HepG2 (cell line): ENCODE measurements around the gene CDK2. TPM values are rescaled to one million over a fixed set of nuclear protein-coding genes. Genes with fewer than 3 reads are reported as not detected.

Experiments
- ATM ChIP-seq: fragments of 450-650 bp; IDR thresholded peaks from 2 replicates; pipeline ENCODE4 v1.7.1; 2017; ENCODE audit warnings: mild to moderate bottlenecking, borderline replicate concordance
- CENPX ChIP-seq: sonication (generic); formaldehyde crosslinking; IDR thresholded peaks from 2 replicates; pipeline ENCODE4 v1.9.0; 2021; ENCODE audit warnings: mild to moderate bottlenecking, missing genetic modification reagents, moderate library complexity
- FOSL2 ChIP-seq: sonication (generic); formaldehyde crosslinking; IDR thresholded peaks from 2 replicates; pipeline ENCODE4 v1.4.0; 2020; ENCODE audit warnings: missing genetic modification reagents
- GABPA ChIP-seq, 2 experiments: IDR thresholded peaks; 2 replicates each; pipeline ENCODE4 v1.6.1; 2011 to 2016; ENCODE audit warnings: low read depth in 2 of 2, low read length in 1 of 2, missing biosample characterization in 1 of 2, missing genetic modification characterization in 1 of 2
- HNRNPL ChIP-seq: fragments of 200-400 bp; formaldehyde crosslinking; IDR thresholded peaks from 2 replicates; pipeline ENCODE4 v1.6.1; 2017; ENCODE audit warnings: mild to moderate bottlenecking, low read depth, low read length
- HOXA7 ChIP-seq: sonication (generic); formaldehyde crosslinking; IDR thresholded peaks from 2 replicates; pipeline ENCODE4 v1.8.1; 2022; ENCODE audit warnings: mild to moderate bottlenecking, missing genetic modification reagents, moderate library complexity
- KDM1A ChIP-seq: IDR thresholded peaks from 2 replicates; pipeline ENCODE4 v1.6.1; 2016; ENCODE audit warnings: missing compliant biosample characterization
- NR2F6 ChIP-seq, 2 experiments: IDR thresholded peaks; 2 replicates each; pipeline ENCODE4 v1.6.1; 2016; ENCODE audit warnings: antibody characterized with exemption in 1 of 2, mild to moderate bottlenecking in 1 of 2
- NRL ChIP-seq: sonication (generic); formaldehyde crosslinking; IDR thresholded peaks from 2 replicates; pipeline ENCODE4 v1.5.0; 2020; ENCODE audit warnings: missing genetic modification reagents, mild to moderate bottlenecking, moderate library complexity, borderline replicate concordance
- RBM22 ChIP-seq: fragments of 200-400 bp; formaldehyde crosslinking; optimal IDR thresholded peaks from 2 replicates; pipeline ENCODE3; 2017; ENCODE audit warnings: mild to moderate bottlenecking, low read length, moderate library complexity
- STAG1 ChIP-seq: sonication (generic); formaldehyde crosslinking; IDR thresholded peaks from 2 replicates; pipeline ENCODE4 v1.4.0; 2020; ENCODE audit warnings: missing genetic modification reagents
- TBX2 ChIP-seq: sonication (generic); formaldehyde crosslinking; IDR thresholded peaks from 2 replicates; pipeline ENCODE4 v1.5.0; 2020; ENCODE audit warnings: missing genetic modification reagents, mild to moderate bottlenecking, borderline replicate concordance
- ZFYVE20 ChIP-seq: sonication (generic); formaldehyde crosslinking; IDR thresholded peaks from 2 replicates; pipeline ENCODE4 v1.8.0; 2023; ENCODE audit warnings: low read depth, mild to moderate bottlenecking, moderate library complexity, missing genetic modification reagents, borderline replicate concordance
- ZNF121 ChIP-seq: sonication (generic); formaldehyde crosslinking; IDR thresholded peaks from 2 replicates; pipeline ENCODE4 v1.5.0; 2020; ENCODE audit warnings: mild to moderate bottlenecking, missing genetic modification reagents
- ZNF205 ChIP-seq: IDR thresholded peaks from 2 replicates; pipeline ENCODE4 v1.6.1; 2018; ENCODE audit warnings: missing biosample characterization, missing genetic modification reagents
- ZNF264 ChIP-seq: sonication (generic); formaldehyde crosslinking; IDR thresholded peaks from 2 replicates; pipeline ENCODE4 v1.4.0; 2020; ENCODE audit warnings: missing genetic modification reagents
- ZNF556 ChIP-seq: sonication (generic); formaldehyde crosslinking; IDR thresholded peaks from 2 replicates; pipeline ENCODE4 v1.4.0; 2020; ENCODE audit warnings: mild to moderate bottlenecking, missing genetic modification reagents, borderline replicate concordance
- ZNF572 ChIP-seq: sonication (generic); formaldehyde crosslinking; IDR thresholded peaks from 2 replicates; pipeline ENCODE4 v1.5.1; 2020; ENCODE audit warnings: mild to moderate bottlenecking, missing genetic modification reagents
- ZSCAN12 ChIP-seq: sonication (generic); formaldehyde crosslinking; IDR thresholded peaks from 2 replicates; pipeline ENCODE4 v1.9.0; 2021; ENCODE audit warnings: mild to moderate bottlenecking, missing genetic modification reagents
- polyA plus RNA-seq, 8 experiments: library from polyadenylated mRNA; depleted of rRNA in 3 of 8; stranded (reverse) in 7 of 8; unstranded in 1 of 8; fragments of >200 nt; fragmentation: Illumina TruSeq in 4 of 8; extraction: Trizol in 4 of 8; gene quantifications; 2 replicates each; pipeline versions ENCODE4 v1.2.1 to v1.2.3, GENCODE V29; 2011 to 2016; ENCODE audit warnings: low read depth in 4 of 8, missing spikeins in 1 of 8, mixed read lengths in 1 of 8; ENCODE audit not compliant: insufficient read depth in 1 of 8
- total RNA-seq, 5 experiments: library from RNA; depleted of rRNA; stranded (reverse); fragments of >200 nt; fragmentation: Illumina TruSeq; extraction: Trizol; gene quantifications; 2 replicates each; pipeline ENCODE4 v1.2.3, GENCODE V29; 2016; ENCODE audit warnings: low read depth in 1 of 5
- TF ChIP-seq, protein P1 (sequence below): sonication (generic); formaldehyde crosslinking; IDR thresholded peaks from 2 replicates; pipeline ENCODE4 v1.4.0; 2020; ENCODE audit warnings: missing genetic modification reagents, mild to moderate bottlenecking, borderline replicate concordance
- TF ChIP-seq, protein P2 (sequence below): sonication (generic); formaldehyde crosslinking; IDR thresholded peaks from 2 replicates; pipeline ENCODE4 v1.5.0; 2020; ENCODE audit warnings: missing genetic modification reagents
- TF ChIP-seq, protein P3 (sequence below): sonication (generic); formaldehyde crosslinking; IDR thresholded peaks from 2 replicates; pipeline ENCODE4 v1.4.0; 2020; ENCODE audit warnings: low read depth, mild to moderate bottlenecking, missing genetic modification reagents
- TF ChIP-seq, protein P4 (sequence below), 2 experiments: sonication (generic) in 1 of 2; formaldehyde crosslinking in 1 of 2; IDR thresholded peaks; 2 replicates each; pipeline versions ENCODE4 v1.4.0 to v1.6.1; 2016 to 2020; ENCODE audit warnings: borderline replicate concordance in 1 of 2, low read depth in 1 of 2, mild to moderate bottlenecking in 1 of 2, missing genetic modification reagents in 1 of 2

Gene CDK2
- total and polyA plus RNA-seq, 2 of the 13 experiments (the other 11 are each of a cell fraction or from before 2014, with no cell fraction given), result 47.5 to 52.6 TPM

DNA sequence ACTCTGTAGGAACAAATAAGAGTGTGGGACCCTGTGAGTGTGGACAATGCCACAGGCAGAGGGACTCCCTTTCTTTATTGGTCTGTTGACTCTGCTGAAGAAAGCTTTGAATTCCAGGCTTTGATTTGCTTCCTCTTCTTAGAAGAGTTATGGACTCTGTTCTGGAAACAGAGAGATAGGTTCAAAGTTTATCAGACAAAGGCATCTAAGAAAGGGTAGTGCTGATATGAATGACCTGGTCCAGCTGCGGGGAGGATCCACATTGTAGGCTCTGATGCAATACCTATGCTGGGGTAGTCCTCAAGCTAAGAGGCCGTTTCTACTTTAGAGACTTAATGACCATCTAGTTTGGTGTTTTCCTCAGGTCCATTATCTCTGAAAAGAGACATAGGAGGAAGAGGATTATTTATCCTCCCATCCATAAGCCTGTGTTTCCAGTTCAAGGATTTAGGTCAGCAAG is 43.5 kb downstream of the CDK2 start (continued):
- peak; percentile 49; the same call in 1 of the 2 replicates for TF ChIP-seq FOSL2 (CRISPR knock-in tag)
- no peak for TF ChIP-seq HOXA7 (CRISPR knock-in tag)
- TF ChIP-seq ATM, result no peak
- no peak for TF ChIP-seq STAG1 (CRISPR knock-in tag)
- TF ChIP-seq ZNF264, result 0 out of 2 replicates have a peak, but pooled peaks have one; percentile 39
- TF ChIP-seq, protein P1, sequence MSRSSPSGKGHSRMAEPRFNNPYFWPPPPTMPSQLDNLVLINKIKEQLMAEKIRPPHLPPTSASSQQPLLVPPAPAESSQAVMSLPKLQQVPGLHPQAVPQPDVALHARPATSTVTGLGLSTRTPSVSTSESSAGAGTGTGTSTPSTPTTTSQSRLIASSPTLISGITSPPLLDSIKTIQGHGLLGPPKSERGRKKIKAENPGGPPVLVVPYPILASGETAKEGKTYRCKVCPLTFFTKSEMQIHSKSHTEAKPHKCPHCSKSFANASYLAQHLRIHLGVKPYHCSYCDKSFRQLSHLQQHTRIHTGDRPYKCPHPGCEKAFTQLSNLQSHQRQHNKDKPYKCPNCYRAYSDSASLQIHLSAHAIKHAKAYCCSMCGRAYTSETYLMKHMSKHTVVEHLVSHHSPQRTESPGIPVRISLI, result peak; percentile 21; the same call in 1 of the 2 replicates
- peak; percentile 90 for TF ChIP-seq NR2F6 (IDR thresholded peaks at IDR 0.05)
- peak; percentile 92 for TF ChIP-seq NR2F6 (CRISPR knock-in tag; IDR thresholded peaks at IDR 0.05)
- TF ChIP-seq, protein P2, sequence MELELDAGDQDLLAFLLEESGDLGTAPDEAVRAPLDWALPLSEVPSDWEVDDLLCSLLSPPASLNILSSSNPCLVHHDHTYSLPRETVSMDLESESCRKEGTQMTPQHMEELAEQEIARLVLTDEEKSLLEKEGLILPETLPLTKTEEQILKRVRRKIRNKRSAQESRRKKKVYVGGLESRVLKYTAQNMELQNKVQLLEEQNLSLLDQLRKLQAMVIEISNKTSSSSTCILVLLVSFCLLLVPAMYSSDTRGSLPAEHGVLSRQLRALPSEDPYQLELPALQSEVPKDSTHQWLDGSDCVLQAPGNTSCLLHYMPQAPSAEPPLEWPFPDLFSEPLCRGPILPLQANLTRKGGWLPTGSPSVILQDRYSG (CRISPR knock-in tag), result no peak
- TF ChIP-seq NRL (CRISPR knock-in tag), result no peak
- TF ChIP-seq, protein P3, sequence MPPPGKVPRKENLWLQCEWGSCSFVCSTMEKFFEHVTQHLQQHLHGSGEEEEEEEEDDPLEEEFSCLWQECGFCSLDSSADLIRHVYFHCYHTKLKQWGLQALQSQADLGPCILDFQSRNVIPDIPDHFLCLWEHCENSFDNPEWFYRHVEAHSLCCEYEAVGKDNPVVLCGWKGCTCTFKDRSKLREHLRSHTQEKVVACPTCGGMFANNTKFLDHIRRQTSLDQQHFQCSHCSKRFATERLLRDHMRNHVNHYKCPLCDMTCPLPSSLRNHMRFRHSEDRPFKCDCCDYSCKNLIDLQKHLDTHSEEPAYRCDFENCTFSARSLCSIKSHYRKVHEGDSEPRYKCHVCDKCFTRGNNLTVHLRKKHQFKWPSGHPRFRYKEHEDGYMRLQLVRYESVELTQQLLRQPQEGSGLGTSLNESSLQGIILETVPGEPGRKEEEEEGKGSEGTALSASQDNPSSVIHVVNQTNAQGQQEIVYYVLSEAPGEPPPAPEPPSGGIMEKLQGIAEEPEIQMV (CRISPR knock-in tag), result 0 out of 2 replicates have a peak, but pooled peaks have one; percentile 29
- no peak for TF ChIP-seq RBM22
- no peak for TF ChIP-seq ZNF572 (CRISPR knock-in tag)
- no peak for TF ChIP-seq ZNF205 (CRISPR knock-in tag)
- TF ChIP-seq ZNF556 (CRISPR knock-in tag), result 0 out of 2 replicates have a peak, but pooled peaks have one; percentile 20
- TF ChIP-seq, protein P4, sequence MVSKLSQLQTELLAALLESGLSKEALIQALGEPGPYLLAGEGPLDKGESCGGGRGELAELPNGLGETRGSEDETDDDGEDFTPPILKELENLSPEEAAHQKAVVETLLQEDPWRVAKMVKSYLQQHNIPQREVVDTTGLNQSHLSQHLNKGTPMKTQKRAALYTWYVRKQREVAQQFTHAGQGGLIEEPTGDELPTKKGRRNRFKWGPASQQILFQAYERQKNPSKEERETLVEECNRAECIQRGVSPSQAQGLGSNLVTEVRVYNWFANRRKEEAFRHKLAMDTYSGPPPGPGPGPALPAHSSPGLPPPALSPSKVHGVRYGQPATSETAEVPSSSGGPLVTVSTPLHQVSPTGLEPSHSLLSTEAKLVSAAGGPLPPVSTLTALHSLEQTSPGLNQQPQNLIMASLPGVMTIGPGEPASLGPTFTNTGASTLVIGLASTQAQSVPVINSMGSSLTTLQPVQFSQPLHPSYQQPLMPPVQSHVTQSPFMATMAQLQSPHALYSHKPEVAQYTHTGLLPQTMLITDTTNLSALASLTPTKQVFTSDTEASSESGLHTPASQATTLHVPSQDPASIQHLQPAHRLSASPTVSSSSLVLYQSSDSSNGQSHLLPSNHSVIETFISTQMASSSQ (IDR thresholded peaks at IDR 0.05; ENCODE audit: low read depth), result peak; percentile 46; the same call in 1 of the 2 replicates
- TF ChIP-seq, protein P4 (CRISPR knock-in tag; IDR thresholded peaks at IDR 0.05; ENCODE audit: borderline replicate concordance), result no peak
- TF ChIP-seq HNRNPL, result no peak
- TF ChIP-seq ZNF121 (CRISPR knock-in tag), result peak; percentile 48; the same call in 1 of the 2 replicates
- TF ChIP-seq ZFYVE20 (CRISPR knock-in tag), result no peak
- TF ChIP-seq TBX2 (CRISPR knock-in tag), result no peak
- no peak for TF ChIP-seq GABPA (IDR thresholded peaks at IDR 0.05; ENCODE audit: low read depth, low read length)
- TF ChIP-seq GABPA (CRISPR knock-in tag; IDR thresholded peaks at IDR 0.05; ENCODE audit: low read depth), result peak; percentile 21; the same call in 1 of the 2 replicates
- no peak for TF ChIP-seq CENPX
- peak; percentile 32; the same call in 1 of the 2 replicates for TF ChIP-seq KDM1A (CRISPR knock-in tag)
- TF ChIP-seq ZSCAN12 (CRISPR knock-in tag), result no peak
